GM10248 (cell line): ENCODE measurements around the gene ADAMTS1.

Source experiments
- CTCF ChIA-PET: fragments of 300-600 bp; sonication (Branson Sonifier 250); formaldehyde crosslinking; extraction: SDS; loops from one replicate; lab custom pipeline; 2021; ENCODE audit warnings: antibody characterized with exemption; lab: Yijun Ruan, JAX
- POLR2A ChIA-PET: fragments of 350-650 bp; sonication (Branson Sonifier 250); formaldehyde crosslinking; extraction: SDS; loops from one replicate; lab custom pipeline; 2020; ENCODE audit warnings: antibody characterized with exemption; lab: Yijun Ruan, JAX
- DNase-seq: peaks from one replicate; pipeline ENCODE4 v3.0.0; 2012; ENCODE audit errors: extremely low spot score
- TF ChIP-seq, protein P1 (sequence below): IDR thresholded peaks from 2 replicates; pipeline ENCODE4 v1.5.1; 2012; ENCODE audit warnings: mild to moderate bottlenecking, low read depth; ENCODE audit errors: extremely low read depth, missing control alignments, control extremely low read depth

The ADAMTS1 gene

DNA sequence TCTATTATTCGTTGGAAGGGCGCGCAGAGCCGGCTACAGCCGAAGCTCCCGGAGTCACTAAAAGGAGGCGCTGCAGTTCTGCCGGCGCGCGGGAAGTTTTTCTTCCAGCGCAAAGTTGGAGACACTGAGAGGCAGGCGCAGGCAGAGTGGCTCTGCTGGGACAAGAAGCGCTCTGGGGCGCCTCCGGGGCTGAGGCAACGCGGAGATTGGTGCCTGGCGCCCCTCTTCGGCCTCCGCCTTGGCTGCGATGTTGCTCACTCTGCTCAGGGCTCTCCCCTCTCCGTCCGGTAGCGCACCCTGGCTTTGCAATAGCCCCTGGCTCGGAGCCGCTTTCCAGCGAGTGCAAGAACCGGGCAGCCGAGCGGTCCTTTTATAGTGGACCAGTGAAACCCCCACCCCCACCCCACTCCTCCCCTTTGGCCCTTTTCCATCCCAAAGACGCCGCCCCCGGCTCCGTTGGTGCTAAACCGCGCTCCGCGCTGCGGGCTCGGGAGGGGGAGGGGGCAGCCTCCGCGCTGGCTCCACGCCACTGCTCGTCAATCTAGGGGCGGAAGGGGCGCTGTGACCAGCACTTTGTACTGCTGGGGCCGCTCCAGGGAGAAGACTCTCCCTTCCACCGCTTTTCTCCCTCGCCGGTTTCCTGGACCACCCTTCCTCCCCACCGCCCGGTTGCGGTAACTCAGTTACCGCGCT lies at the start of gene ADAMTS1:
Gene ADAMTS1, minus strand, starts transcription at position 344 of the 693 bp plus-strand sequence. CDS start 455 bp downstream, outside the sequence.
- DNase-seq, result no peak
- ChIA-PET POLR2A (no interaction called here), CTCF (interaction anchor here (5.7 kb wide), 1 partner anchor 1900 kb away, joined by 46 read pairs; no protein-coding TSS in a partner anchor)
- TF ChIP-seq, protein P1, sequence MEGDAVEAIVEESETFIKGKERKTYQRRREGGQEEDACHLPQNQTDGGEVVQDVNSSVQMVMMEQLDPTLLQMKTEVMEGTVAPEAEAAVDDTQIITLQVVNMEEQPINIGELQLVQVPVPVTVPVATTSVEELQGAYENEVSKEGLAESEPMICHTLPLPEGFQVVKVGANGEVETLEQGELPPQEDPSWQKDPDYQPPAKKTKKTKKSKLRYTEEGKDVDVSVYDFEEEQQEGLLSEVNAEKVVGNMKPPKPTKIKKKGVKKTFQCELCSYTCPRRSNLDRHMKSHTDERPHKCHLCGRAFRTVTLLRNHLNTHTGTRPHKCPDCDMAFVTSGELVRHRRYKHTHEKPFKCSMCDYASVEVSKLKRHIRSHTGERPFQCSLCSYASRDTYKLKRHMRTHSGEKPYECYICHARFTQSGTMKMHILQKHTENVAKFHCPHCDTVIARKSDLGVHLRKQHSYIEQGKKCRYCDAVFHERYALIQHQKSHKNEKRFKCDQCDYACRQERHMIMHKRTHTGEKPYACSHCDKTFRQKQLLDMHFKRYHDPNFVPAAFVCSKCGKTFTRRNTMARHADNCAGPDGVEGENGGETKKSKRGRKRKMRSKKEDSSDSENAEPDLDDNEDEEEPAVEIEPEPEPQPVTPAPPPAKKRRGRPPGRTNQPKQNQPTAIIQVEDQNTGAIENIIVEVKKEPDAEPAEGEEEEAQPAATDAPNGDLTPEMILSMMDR, result no peak

DNA sequence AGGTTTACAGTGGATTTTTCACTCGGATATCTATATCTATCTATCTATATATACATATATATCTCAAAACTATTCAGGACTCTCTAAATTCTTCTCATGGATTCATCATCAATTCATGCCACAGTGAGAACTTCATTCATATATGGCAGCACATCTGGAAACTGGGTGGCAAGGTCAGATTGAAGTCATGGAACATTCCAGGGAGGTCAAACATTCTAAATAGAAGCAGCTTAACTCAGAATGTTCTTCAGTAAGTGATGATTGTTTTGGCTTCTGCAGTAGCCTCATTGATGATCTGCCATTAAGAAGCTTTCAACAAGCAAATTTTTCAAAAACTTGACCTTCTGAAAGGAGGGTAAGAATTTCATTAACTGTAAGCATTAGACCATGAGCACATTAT lies 46.9 kb upstream of the ADAMTS1 start:
- TF ChIP-seq, protein P1, result no peak
- CTCF ChIA-PET, result no interaction called here
- no peak for DNase-seq
- POLR2A ChIA-PET, result no interaction called here

DNA sequence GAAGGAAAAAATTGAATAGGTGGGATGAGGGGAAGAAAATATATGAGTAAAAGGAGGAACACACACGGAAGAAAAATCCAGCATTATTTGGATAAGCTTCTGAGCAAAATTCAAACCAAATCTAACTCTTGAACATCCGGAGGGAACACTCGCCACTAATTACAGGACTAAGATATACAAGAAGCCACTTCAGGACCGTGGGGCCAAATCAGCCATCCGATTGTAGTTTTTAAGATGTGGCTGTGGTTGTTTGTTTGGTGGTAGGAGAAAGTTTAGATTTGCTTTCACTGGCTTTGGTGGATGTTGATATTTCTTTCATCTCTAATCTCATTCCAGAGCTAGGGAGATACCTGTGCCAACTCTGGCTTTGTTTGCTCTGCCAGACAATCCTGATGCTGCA lies 43.7 kb upstream of the ADAMTS1 start:
- TF ChIP-seq, protein P1, result no peak

DNA sequence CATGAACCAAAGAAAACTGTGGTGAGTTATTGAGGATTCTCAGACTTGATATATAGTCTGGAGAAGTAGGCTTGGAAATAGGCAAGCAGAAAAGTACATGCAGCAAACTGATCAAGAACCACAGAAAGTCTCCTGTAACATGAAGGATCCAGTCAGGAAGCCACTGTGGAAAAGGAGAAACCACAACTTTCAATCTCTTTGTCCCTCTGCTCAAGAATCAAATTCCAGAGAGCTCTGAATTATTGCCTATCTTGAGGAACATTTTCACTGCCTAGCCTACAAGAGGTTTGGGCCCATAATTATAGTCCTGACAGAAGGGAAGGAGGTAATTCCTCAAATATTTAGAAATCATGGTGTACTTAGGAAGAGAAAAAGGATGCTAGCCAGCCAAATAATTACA lies 43.0 kb upstream of the ADAMTS1 start:
- DNase-seq, result no peak
- TF ChIP-seq, protein P1, result no peak
- POLR2A ChIA-PET, result no interaction called here
- CTCF ChIA-PET, result interaction anchor here (1.5 kb wide), 1 partner anchor 15 kb away, joined by 4 read pairs; no protein-coding TSS in a partner anchor

More for the DNA sequence above, 43.7 kb upstream of the ADAMTS1 start:
- CTCF ChIA-PET, result interaction anchor here (1.3 to 1.5 kb wide), 2 partner anchors 14 to 22 kb away, joined by 3 to 4 read pairs; no protein-coding TSS in a partner anchor
- DNase-seq, result no peak
- POLR2A ChIA-PET, result no interaction called here

DNA sequence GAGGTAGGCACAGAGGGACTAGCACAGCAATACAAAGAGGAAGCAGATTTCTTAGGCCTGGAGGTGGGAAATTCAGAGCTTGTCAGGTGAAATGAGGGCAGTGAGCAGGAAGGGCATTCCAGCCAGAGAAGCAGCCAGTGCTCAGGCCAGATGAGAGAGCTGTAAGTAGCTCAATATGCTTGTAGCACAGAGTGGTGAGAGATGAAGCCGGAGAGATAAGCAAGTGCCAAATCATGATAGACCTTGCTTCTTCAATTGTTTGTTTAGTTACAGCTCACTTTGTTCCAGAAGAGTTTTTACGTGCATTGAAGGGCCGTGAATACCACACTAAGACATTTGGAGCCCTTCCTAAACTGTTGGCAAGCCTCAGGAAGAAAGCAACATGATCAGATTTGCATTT lies 42.0 kb upstream of the ADAMTS1 start:
- TF ChIP-seq, protein P1, result no peak
- no peak for DNase-seq
- CTCF ChIA-PET, result no interaction called here
- POLR2A ChIA-PET, result no interaction called here

DNA sequence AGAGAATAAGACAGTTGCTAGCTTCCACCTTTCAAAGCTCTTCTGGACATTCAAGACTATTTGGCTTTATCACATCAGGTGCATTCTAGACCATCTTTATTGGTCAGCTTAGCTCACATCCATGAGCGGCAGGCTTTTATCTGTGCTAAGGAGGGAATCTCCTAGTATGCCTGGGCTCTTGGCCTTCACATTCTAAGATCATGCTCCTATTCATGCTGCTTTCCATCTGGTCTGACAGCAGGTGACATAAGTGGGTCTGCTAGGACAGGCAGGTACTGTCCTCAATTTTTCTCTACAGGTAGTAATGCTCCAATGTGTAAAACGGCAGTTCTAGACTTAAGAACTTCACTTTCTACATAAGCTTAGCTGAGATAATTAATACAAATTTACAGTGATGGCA lies 39.2 kb upstream of the ADAMTS1 start:
- POLR2A ChIA-PET, result no interaction called here
- TF ChIP-seq, protein P1, result no peak
- no peak for DNase-seq
- CTCF ChIA-PET, result interaction anchor here (0.7 kb wide), 1 partner anchor 816 kb away, joined by 3 read pairs; no protein-coding TSS in a partner anchor
